NCI-H82 (cell line): Measurements from ENCODE around the gene KLHDC10.
"Not testable (repeated sequence)": the region's sequence is repeated elsewhere in the genome, so short reads cannot be mapped to it uniquely, and the experiment has no call there.

Source experiments
- DNase-seq: peaks from one replicate; lab custom pipeline; 2025; lab: John Stamatoyannopoulos, UW

Gene KLHDC10, protein sequence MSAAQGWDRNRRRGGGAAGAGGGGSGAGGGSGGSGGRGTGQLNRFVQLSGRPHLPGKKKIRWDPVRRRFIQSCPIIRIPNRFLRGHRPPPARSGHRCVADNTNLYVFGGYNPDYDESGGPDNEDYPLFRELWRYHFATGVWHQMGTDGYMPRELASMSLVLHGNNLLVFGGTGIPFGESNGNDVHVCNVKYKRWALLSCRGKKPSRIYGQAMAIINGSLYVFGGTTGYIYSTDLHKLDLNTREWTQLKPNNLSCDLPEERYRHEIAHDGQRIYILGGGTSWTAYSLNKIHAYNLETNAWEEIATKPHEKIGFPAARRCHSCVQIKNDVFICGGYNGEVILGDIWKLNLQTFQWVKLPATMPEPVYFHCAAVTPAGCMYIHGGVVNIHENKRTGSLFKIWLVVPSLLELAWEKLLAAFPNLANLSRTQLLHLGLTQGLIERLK

DNA sequence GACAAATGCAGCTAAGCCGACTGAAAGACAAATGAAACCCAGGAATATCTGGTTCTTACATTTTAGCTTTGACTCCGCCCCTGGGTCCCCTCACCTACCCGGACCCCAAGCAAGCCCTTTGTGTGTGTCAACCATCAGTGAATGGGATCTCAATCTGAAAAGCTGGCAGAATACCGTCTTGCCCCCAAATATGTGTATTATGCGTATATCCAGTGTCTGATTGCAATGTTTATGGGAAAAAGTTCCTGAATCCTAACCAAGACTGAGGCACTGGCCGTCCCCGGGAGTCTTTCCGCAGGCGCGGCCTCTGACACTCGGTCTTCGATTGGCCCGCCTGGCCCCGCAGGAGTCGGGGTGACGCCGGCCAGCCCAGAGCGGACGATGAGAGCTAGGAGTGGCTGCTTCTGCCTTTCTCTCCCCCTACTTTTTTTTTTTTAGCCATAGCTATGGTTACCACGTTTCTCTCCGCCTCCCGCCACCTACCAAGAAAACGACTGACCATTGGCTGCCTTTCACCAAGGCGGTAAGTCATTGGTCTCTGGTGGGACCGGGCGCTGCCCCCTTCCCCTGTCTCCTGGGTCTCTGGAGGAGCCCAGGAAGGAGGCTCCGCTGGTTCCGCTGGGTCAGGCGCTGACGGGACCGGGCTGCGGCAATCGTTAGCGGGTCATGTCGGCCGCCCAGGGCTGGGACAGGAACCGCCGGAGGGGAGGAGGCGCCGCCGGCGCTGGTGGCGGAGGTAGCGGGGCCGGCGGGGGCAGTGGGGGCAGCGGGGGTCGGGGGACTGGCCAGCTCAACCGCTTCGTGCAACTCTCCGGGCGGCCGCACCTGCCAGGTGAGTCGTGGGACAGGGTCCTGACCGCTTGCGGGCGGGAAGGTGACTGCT lies at the start of gene KLHDC10:
TSS of gene KLHDC10 (plus strand) at position 557 of the 883 bp plus-strand sequence. CDS start at position 667, 110 bp downstream.
- DNase-seq: peak; percentile 99

DNA sequence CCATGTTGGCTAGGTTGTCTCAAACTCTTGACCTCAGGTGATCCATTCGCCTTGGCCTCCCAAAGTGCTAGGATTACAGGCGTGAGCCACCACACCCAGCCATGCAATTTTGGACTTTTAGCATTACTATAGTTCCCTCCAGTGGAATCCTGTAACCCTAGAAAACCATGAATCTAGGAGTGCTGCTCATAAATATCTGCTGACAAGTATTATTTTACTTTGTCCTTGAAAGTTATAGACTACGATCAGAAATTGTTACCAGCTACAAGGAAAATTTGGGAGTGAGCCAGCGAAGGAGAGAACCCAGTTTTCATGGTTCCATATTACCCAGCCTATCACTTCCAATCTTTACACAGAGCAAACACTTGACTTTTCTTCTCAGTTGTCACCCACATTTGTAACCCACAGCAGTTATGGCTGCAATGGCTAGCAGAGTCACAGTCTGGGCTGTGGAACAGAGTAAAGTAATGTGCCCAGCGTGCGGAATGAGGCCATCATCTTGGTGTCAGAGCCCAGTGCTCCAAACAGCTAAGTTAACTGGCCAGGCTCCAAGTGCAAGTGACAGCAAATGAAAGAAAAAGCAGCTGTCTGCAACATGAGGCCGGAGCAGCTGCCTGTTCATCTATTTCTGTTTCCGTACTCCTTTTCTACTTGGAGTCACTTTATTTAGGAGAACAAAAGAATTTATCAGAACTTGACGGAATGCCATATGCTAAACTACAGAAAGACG lies 49.1 kb upstream of the KLHDC10 start:
- DNase-seq: no peak

DNA sequence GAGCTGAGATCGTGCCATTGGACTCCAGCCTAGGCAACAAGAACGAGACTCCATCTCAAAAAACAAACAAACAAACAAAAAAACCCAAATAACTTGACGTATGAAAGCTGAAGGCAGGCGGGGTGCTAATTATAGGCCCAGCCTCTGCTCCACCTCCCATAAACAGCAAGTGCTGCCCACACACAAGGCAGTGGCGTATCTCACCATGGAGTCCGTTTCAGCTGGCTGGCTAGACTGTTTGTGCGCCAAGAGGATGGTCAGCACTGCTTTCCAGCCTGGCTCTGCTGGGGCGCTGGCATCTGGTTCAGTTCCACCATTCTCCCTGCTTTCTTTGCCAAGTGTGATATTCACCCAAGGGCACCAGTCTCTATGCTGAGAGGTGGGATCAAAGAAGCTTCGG lies 48.2 kb upstream of the KLHDC10 start:
- no peak for DNase-seq

GRCh38 chr7:130022623-130023175 lies 47.6 kb upstream of the KLHDC10 start:
- no peak for DNase-seq

DNA sequence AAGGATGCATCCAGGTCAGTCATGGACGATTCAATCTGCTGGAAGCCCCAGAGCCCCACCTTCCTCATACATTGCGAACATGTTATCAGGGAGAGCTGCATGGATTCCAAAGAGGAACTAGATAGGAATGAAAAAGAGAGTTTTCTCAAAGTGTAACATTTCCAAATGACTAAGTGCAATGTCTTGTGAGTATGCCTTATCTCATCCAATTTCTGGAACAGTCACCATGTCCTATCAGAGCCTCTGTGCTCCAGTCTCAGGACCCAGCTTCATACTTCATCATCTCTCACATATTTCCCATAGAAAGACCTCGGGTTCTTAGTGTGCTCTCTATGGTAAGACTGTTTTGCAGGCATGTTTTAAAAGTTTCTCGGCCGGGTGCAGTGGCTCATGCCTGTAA lies 45.9 kb upstream of the KLHDC10 start:
- no peak for DNase-seq

- no peak for DNase-seq
Observed at GRCh38 chr7:130032698-130033097, 37.6 kb upstream of the KLHDC10 start.

DNA sequence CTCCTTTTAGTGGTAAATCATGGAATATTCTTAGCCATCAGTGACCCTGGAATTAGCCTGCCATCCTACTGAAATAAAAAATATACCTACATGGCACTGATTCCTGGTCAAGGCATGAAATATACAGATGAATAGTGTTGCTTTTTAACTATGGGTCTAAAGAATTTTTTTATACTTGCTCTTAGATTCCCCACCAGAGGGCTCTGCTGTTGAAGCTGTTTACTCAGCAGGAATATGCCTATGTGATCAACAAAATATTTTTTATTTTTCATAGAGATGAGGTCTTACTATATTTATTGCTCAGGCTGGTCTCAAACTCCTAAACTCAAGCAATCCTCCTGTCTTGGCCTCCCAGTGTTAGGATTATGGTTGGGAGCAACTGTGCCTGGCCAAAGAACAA lies 32.6 kb upstream of the KLHDC10 start:
- no peak for DNase-seq

GRCh38 chr7:130040576-130040975 lies 29.8 kb upstream of the KLHDC10 start:
- DNase-seq: no peak

GRCh38 chr7:130047831-130048230 lies 22.5 kb upstream of the KLHDC10 start:
- no peak for DNase-seq

GRCh38 chr7:130048906-130049305 lies 21.4 kb upstream of the KLHDC10 start:
- no peak for DNase-seq

GRCh38 chr7:130052250-130052649 lies 18.1 kb upstream of the KLHDC10 start:
- DNase-seq: not testable (repeated sequence)

DNA sequence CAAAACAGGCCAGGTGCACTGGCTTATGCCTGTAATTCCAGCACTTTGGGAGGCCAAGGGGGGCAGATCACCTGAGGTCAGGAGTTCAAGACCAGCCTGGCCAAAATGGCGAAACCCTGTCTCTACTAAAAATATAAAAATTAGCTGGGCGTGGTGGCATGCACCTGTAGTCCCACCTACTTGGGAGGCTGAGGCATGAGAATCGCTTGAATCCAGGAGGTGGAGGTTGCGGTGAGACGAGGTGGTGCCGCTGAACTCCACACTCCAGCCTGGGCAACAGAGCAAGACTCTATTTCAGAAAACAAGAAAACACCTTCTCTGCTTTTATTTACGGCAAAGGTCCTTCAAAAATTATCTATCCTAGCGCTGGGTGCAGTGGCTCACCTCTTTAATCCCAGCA lies 15.1 kb upstream of the KLHDC10 start:
- DNase-seq: not testable (repeated sequence)

- no peak for DNase-seq
Observed at GRCh38 chr7:130062246-130062645, 8.1 kb upstream of the KLHDC10 start.

GRCh38 chr7:130063036-130063435 lies 7.3 kb upstream of the KLHDC10 start:
- DNase-seq: peak; percentile 83

DNA sequence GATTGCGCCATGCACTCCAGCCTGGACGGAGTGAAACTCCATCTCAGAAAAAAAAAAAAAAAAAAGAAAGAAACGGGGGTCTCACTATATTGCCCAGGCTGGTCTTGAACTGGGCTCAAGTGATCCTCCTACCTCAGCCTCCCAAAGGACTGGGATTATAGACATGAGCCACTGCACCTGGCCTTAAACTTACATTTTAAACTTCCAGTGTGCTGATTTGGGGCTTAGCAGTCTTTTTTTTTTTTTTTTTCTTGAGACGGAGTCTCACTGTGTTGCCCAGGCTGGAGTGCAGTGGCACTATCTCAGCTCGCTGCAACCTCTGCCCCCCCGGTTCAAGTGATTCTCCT lies 5.8 kb upstream of the KLHDC10 start:
- DNase-seq: not testable (repeated sequence)

DNA sequence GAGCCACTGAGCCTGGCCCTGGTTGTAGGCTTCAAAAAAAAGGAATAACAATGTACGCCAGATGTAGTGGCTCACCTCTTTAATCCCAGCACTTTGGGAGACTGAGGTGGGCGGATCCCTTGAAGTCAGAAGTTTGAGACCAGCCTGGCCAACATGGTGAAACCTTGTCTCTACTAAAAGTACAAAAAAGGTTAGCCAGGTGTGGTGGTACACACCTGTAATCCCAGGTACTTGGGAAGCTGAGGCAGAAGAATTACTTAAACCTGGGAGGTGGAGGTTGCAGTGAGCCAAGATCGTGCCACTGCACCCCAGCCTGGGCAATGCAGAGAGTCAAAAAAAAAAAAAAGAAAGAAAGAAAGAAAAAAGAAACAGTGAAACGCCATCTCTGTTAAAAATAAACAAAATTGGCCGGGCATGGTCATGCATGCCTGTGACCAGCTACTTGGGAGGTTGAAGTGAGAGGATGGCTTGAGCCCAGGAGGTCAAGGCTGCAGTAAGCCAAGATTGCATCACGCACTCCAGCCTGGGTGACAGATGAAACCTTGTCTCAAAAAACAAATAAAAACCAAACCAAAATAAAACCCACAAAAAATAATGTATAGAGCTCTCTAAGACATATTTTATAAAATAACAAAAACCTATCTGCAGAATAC lies 4.7 kb upstream of the KLHDC10 start:
- DNase-seq: no peak

GRCh38 chr7:130069179-130069977 lies 956 bp upstream of the KLHDC10 start:
- no peak for DNase-seq

DNA sequence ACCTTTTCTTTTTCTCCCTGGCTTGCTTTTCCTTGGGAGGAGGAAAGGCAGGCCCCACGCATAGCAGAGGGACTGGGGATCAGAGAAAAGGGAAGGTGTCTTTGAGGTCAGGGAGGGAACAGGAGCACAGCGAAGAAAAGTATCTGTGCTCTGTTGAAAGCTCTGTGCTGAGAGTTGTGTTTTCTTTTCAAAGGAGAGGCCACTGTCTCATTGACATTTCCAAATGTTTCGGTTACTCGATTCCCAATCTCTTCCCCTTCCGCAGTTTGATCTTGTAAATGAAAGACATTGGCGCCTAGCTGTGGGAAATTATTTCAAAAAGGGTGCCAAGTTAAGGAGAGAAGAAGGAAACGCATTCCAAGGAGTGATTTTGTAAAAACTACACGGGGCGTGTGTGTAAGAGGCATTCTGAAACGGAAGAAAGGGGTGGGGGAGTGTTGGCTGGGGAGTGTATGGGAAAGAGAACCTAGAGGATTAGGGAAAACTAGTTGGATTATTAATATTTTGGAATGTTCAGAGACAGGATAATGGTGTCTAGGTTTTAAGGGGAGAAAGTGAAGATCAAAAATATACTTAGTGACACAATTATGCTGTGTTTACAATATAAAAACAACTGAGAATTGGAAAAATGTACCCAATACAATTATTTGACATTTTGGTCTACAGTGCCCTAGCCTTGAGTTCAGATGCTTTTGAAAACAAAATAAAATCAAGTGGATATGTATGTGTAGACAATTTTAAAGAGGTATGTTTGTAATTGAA lies 708 bp downstream of the KLHDC10 start:
- peak; percentile 45 for DNase-seq

- DNase-seq: peak; percentile 92
Observed at GRCh38 chr7:130071701-130072622, 1.6 kb downstream of the KLHDC10 start.
